ENCODE data around the gene DHRSX. TPM values are rescaled to one million over a fixed set of nuclear protein-coding genes. Genes with fewer than 3 reads are reported as not detected.

The DHRSX gene
- total and polyA plus RNA-seq, 11 donors, result 14.6 to 36.1 (median 24.1) TPM

- peaks cover 0 to 9% (median 0%) of the 10 kb centered on the region in 12 donors for H3K9me3 ChIP-seq
- WGBS, 4 donors, result 95 to 98% (median 98%) methylated on average over 4 of the region's 4 CpGs
- no peak overlapping the region for H3K4me3 ChIP-seq
- no peaks in the 10 kb centered on the region for H3K27me3 ChIP-seq
- no peaks in the 10 kb centered on the region for H3K4me1 ChIP-seq
- DNase-seq, result no peak
- intact Hi-C loops (cut with DNase I), result no loop called here
- no peak for ATAC-seq
- no peak overlapping the region for H3K27ac ChIP-seq
- H3K36me3 ChIP-seq, result peaks cover 0 to 15% (median 4%) of the 10 kb centered on the region in 9 donors
- TF ChIP-seq CTCF (IDR thresholded peaks at IDR 0.05) (no peak), POLR2A (IDR thresholded peaks at IDR 0.05) (no peak)
These were observed 270.3 kb downstream of the DHRSX start for GRCh38 chrX:2230457-2230856.

GRCh38 chrX:2228536-2228935 lies 272.2 kb downstream of the DHRSX start:
- H3K4me3 ChIP-seq, result no peak overlapping the region
- no peaks in the 10 kb centered on the region for H3K4me1 ChIP-seq
- no peak for DNase-seq
- no peak overlapping the region for H3K27ac ChIP-seq
- ATAC-seq, result no peak
- H3K9me3 ChIP-seq, result peaks cover 0 to 9% (median 0%) of the 10 kb centered on the region in 12 donors
- TF ChIP-seq POLR2A (IDR thresholded peaks at IDR 0.05), result no peak
- TF ChIP-seq CTCF (IDR thresholded peaks at IDR 0.05), result no peak
- 70 to 93% (median 82%) methylated on average over 2 of the region's 2 CpGs for WGBS, 4 donors
- peaks cover 0 to 18% (median 4%) of the 10 kb centered on the region in 9 donors for H3K36me3 ChIP-seq
- intact Hi-C loops (cut with DNase I), result no loop called here
- H3K27me3 ChIP-seq, result no peaks in the 10 kb centered on the region

- intact Hi-C loops (cut with DNase I), result no loop called here
These were observed 273.7 kb downstream of the DHRSX start for GRCh38 chrX:2226906-2227656.

More at GRCh38 chrX:2226906-2227656, 273.7 kb downstream of the DHRSX start:
- Histone ChIP-seq H3K36me3 (peaks cover 0 to 29% (median 4%) of the 10 kb centered on the region in 9 donors), H3K4me1 (no peaks in the 10 kb centered on the region), H3K9me3 (peaks cover 0 to 10% (median 0%) of the 10 kb centered on the region in 12 donors), H3K27me3 (no peaks in the 10 kb centered on the region), H3K4me3 (no peak overlapping the region), H3K27ac (no peak overlapping the region)
- DNase-seq (no peak), ATAC-seq (no peak)
- WGBS, 4 donors, result 90 to 98% (median 95%) methylated on average over 6 of the region's 6 CpGs
- TF ChIP-seq POLR2A (IDR thresholded peaks at IDR 0.05) (no peak), CTCF (IDR thresholded peaks at IDR 0.05) (no peak)

Measured in heart left ventricle (tissue), 16 donors.